Measurements from ENCODE around the gene CLEC16A.
"Not testable (repeated sequence)": the region's sequence is repeated elsewhere in the genome, so short reads cannot be mapped to it uniquely, and the experiment has no call there.

The CLEC16A gene

DNA sequence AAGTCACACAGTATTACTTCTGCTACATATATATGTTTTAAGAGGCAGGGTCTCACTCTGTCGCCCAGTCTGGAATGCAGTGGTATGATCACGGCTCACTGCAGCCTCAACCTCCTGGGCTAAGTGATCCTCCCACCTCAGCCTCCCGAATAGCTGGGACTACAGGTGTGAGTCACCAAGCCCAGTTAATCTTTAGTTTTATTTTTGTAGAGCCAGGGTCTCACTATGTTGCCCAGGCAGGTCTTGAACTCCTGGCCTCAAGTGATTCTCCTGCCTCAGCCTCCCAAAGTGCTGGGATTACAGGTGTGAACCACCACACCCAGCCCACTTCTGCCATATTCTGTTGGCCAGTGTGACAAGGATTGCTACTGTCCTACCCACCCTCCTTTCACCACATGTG lies 19.1 kb upstream of the CLEC16A start:
- not testable (repeated sequence) for DNase-seq (ENCODE audit: extremely low read depth in 1 of 2, low read depth in 1 of 2)

DNA sequence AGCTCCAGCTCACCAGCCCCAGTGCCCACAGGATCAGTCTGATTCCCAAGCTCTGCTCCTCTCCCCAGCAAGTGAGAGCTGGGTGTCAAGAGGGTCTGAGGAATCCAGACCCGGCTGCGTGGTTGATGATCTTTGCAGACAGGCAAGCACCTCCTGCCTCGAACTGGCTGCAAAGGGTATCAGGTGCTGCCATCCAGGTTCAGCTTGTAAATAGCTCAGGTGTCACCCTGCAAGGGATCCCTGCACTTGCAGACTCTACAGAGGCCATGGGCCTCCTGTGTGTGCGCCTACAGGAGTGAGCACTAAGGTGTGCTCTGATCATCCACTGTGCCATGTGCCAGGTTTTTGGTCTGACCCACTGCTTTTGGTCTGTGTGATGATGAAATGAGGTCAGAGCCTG lies 18.3 kb upstream of the CLEC16A start:
- DNase-seq (ENCODE audit: extremely low read depth in 1 of 2, low read depth in 1 of 2) = no peak

GRCh38 chr16:10926867-10927266 lies 17.5 kb upstream of the CLEC16A start:
- DNase-seq (ENCODE audit: extremely low read depth in 1 of 2, low read depth in 1 of 2) = no peak

GRCh38 chr16:10927497-10928112 lies 16.8 kb upstream of the CLEC16A start:
- DNase-seq (ENCODE audit: extremely low read depth in 1 of 2, low read depth in 1 of 2) = no peak

GRCh38 chr16:10929097-10929496 lies 15.3 kb upstream of the CLEC16A start:
- not testable (repeated sequence) for DNase-seq (ENCODE audit: extremely low read depth in 1 of 2, low read depth in 1 of 2)

DNA sequence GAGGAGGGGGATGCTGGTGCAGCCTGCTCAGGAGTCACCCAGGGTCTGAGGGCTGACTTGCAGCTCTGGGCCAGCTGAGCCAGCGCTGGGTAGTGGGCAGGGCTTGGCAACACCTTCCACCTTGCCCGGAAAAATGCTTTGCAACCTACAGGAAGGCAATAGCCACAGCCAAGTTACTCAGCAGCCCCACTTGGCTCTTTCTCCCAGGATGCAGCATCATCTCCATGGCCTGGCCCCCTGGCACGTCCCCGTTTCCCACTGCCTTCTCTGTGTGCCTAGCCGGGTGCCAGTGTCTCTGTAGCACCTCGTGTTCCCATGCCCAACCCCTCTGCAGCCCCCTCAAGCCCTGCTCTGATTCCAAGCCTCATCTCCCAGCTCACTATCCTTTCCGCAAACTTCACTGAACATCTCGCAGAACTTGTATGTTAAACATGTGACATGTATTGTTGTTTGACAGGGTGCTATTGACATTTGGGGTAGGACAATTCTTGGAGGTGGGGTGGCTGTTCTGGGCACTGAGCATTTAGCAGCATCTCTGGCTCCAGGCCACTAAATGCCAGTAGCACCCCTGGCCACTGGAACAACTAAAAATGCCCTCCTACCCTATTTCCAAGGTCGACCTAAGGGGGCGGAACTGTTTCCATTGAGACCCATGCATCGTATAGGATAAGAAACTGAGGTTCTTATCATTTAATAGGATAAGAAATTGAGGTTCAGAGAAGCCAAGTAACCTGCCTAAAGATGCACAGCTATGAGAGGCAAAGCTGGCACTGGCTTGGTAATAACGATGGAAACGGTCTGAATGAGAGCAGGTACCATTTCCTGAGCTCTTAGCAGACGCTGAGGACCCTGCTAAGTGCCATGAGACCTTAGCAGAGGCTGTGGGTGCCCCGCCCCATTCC lies 14.3 kb upstream of the CLEC16A start:
- no peak for DNase-seq (ENCODE audit: extremely low read depth in 1 of 2, low read depth in 1 of 2)

- no peak for DNase-seq (ENCODE audit: extremely low read depth in 1 of 2, low read depth in 1 of 2)
Measured at GRCh38 chr16:10930755-10931093, 13.6 kb upstream of the CLEC16A start.

DNA sequence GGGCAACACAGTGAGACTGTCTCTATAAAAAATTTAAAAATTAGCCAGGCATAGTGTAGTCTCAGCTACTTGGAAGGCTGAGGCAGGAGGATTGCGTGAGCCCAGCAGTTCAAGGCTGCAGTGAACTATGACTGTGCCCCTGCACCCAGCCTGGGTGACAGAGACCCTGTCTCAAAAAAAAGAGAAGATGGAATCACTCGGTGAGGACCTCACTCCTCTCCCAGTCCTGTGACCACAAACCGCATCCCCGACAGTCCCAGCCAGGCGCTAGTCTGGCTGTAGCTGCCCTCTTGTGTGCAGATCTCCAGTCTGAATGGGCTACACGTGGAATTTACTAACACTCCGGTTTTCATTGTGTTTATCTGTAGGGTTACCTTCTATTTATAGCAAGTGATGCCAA lies 13.2 kb upstream of the CLEC16A start:
- DNase-seq (ENCODE audit: extremely low read depth in 1 of 2, low read depth in 1 of 2) = no peak

DNA sequence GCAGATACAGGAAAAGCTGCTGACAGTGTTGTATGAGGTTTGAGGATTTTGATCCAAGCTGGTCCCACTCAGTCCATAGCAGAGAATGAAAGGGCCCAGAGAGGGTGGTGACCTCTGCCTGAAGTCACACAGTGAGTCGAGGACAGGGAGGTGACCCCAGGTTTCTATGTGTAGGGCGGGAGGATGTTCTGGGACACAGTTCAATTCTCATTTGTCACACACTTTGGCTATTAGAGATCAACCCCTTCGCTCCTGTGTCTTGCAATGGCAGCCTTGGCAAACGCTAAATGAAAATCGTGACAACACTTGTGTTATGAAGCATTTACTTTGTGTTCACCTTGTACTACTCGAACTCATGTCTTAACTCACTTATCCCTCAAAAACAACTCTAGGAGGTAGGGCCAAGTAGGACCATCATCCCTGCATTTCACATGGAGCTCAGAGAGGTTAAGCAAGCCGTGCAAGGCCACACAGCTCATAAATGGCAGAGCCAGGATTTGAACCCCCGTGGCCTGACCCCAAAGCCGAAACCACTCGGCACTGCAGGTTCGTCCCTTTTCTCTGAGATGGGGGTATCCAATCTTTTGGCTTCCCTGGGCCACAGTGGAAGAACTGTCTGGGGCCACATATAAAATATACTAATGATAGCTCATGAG lies 12.3 kb upstream of the CLEC16A start:
- no peak for DNase-seq (ENCODE audit: extremely low read depth in 1 of 2, low read depth in 1 of 2)

- DNase-seq (ENCODE audit: extremely low read depth in 1 of 2, low read depth in 1 of 2) = no peak
Measured at GRCh38 chr16:10932959-10933710, 11.2 kb upstream of the CLEC16A start.

GRCh38 chr16:10933865-10934264 lies 10.5 kb upstream of the CLEC16A start:
- no peak for DNase-seq (ENCODE audit: extremely low read depth in 1 of 2, low read depth in 1 of 2)

DNA sequence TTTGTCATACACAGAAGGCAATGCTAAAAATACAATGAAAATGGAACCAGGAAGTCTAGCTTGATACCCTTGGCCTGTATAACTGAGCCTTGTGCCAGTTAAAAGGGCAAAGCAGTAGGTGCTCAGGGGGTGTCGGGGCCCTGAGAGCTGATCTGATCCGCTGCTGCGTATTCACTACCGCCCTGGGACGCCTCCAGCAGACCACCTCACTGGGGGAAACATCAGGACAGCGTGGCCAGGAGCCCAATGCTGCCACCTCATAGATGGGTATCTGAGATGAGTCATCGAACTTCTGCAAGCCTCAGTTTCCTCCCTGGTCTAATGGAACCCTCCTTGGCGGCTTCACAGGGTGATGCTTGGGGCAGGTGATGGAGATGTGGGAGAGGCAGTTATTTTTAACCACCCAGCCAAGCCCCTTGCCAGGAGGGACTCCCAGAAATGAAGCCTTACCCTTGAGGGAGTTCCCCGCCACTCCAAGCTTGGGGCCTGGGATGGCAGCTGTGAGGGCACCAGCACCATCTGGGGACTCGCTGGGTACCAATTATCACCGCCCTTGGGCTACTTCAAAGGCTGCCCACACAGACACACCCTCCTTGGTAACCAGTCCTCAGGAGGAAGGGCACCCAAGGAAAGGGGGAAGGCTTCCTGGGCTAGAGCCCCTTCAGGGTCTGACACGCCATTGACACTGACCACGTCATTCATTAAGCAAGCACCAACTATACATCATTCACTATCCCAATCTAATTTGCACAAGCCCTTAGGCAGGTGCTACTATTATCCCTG lies 9.8 kb upstream of the CLEC16A start:
- DNase-seq (ENCODE audit: extremely low read depth in 1 of 2, low read depth in 1 of 2) = no peak

DNA sequence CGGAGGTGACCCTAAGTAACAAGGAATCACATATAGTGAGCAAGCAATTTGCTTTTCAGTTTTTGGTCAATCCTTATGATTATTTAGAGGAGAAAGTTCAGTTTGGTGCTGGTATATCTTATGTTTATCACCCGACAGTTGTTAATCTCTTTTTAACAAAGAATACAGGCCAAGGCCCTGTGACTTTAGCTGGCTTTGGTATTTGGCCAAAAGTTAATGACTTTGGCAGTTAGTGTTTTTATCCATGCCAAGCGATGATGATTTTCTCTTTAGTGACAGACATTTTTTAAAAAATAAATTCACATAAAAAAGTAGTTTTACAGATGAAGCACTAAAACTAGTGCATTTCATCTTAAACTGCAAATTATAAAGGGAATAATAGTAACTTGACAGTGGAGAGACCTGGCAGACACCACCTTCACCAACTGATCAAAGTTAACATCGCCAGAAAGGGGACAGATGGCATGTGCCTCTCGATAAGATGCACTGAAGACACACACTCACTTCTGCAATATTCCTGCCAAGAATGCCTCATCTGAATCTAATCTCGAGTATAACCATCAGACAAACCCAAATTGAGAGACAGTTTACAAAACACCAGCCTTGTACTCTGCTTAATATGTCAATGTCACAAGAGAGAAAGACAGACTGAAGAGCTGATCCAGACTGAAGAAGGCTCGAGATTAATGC lies 9.0 kb upstream of the CLEC16A start:
- DNase-seq (ENCODE audit: extremely low read depth in 1 of 2, low read depth in 1 of 2) = no peak

DNA sequence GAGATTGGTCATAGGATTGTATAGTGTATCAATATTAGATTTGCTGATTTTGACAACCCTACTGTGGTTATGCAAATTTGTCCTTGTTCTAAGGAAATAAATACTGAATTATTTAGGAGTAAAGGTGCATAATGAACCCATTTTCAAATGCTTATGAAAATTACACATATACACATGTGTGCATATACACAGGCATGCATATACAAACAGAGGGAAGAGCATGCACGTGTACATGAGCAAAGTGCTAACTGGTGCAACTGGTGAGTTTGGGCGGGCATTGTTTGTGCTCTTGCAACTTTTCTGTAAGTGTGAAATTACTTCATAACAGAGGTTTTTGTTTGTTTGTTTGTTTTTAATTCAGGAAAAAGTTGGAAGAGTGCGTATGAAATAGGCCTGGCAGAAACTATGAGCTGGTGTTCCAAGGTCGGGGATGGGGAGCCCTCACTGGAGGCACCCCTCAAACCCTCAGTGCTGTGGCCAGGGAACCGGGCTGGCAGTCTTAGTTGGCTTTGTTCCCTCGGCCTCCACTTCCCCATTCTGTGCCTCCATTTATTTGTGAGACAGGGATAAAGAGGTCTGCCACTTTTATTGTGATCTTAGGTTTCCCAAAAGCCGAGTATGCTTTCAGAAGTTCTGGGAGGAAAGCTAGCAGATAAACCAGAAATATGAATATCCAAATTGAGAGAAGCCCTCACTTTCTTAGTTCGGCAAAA lies 7.9 kb upstream of the CLEC16A start:
- DNase-seq (ENCODE audit: extremely low read depth in 1 of 2, low read depth in 1 of 2) = no peak

DNA sequence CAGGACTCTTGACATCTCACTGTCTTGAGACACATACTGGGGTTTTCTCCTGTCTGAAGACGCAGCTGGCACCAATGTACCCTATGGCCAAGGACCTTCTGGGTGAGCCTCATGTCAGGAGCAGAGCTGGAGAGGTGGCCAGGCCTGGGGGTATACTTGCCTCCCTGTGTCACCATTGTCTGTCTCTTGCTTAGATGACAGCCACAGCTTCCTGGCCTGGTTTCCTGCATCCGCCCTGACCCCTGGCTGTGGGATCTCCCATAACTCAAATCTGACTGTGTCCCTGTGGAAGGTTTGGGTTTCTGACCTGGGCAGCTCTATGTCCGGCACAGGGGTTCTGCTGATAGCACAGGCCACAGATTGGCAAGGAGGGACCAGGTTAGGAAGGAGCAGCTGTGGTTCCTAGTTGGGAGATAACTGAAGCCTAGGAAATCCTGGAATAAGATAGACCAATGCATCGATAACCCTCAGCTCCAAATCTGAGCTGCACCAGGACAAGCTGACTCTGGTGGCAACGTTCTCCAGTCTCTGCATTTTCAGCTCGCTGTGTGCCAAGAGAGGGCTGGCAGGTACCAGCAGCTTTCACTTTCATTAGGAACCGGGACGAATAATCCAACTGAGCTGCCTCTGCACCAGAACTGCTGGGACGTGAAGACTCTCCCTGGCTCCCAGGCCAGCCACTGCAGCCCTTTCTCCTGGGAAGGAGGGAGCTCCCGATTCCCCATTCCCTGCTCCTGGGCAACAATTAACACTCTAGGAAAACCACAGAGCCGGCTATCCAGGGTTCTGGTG lies 7.1 kb upstream of the CLEC16A start:
- DNase-seq (ENCODE audit: extremely low read depth in 1 of 2, low read depth in 1 of 2) = no peak

- DNase-seq (ENCODE audit: extremely low read depth in 1 of 2, low read depth in 1 of 2) = no peak
Measured at GRCh38 chr16:10938321-10938720, 6.0 kb upstream of the CLEC16A start.

- DNase-seq (ENCODE audit: extremely low read depth in 1 of 2, low read depth in 1 of 2) = no peak
Measured at GRCh38 chr16:10938796-10939648, 5.3 kb upstream of the CLEC16A start.

All from activated CD8-positive, alpha-beta memory T cell treated with anti-CD3 and anti-CD28 coated beads for 1 hour (primary cell).